Mesendoderm (in vitro differentiated cells): ENCODE measurements around the gene RHOBTB3.

Experiments used
- DNase-seq: peaks from one replicate; pipeline ENCODE4 v3.0.0; 2013
- H2AK5ac ChIP-seq: 2 replicates; pipeline ENCODE4 v1.6.1; 2013; ENCODE audit warnings: low read length, inconsistent platforms
- H2BK120ac ChIP-seq: 2 replicates; pipeline ENCODE4 v1.6.1; 2013; ENCODE audit warnings: low read depth, mild to moderate bottlenecking, low read length, moderate library complexity, mixed read lengths
- H2BK15ac ChIP-seq: replicated peaks from 2 replicates; pipeline ENCODE4 v1.6.1; 2013; ENCODE audit warnings: low read depth, mild to moderate bottlenecking, moderate library complexity
- H2BK5ac ChIP-seq: 2 replicates; pipeline ENCODE4 v1.6.1; 2013; ENCODE audit warnings: low read length, inconsistent platforms
- H3K18ac ChIP-seq: 2 replicates; pipeline ENCODE4 v1.6.1; 2013; ENCODE audit warnings: mild to moderate bottlenecking, low read length, mixed read lengths
- H3K23ac ChIP-seq: one replicate; pipeline ENCODE4 v1.6.1; 2013; ENCODE audit warnings: low read length
- H3K27ac ChIP-seq: 2 replicates; pipeline ENCODE4 v1.5.1; 2013; ENCODE audit warnings: low read depth, mild to moderate bottlenecking, inconsistent platforms, low read length, moderate library complexity
- H3K27me3 ChIP-seq: 2 replicates; pipeline ENCODE4 v1.6.1; 2013; ENCODE audit warnings: low read length, control low read depth, mild to moderate bottlenecking, inconsistent platforms; ENCODE audit not compliant: insufficient read depth, poor library complexity
- H3K36me3 ChIP-seq: 2 replicates; pipeline ENCODE4 v1.6.1; 2013; ENCODE audit warnings: low read length, inconsistent platforms; ENCODE audit not compliant: control insufficient read depth, insufficient read depth
- H3K4ac ChIP-seq: one replicate; pipeline ENCODE4 v1.6.1; 2013; ENCODE audit warnings: low read depth, mild to moderate bottlenecking, low read length, moderate library complexity
- H3K4me1 ChIP-seq: 2 replicates; pipeline ENCODE4 v1.6.1; 2013; ENCODE audit warnings: low read depth, low read length, inconsistent platforms; ENCODE audit not compliant: control insufficient read depth
- H3K4me2 ChIP-seq: 2 replicates; pipeline ENCODE4 v1.6.1; 2013; ENCODE audit warnings: low read length
- H3K4me3 ChIP-seq: 2 replicates; pipeline ENCODE4 v1.5.1; 2013; ENCODE audit warnings: mild to moderate bottlenecking, low read length
- H3K56ac ChIP-seq: one replicate; pipeline ENCODE4 v1.6.1; 2013; ENCODE audit warnings: low read length
- H3K79me1 ChIP-seq: 2 replicates; pipeline ENCODE4 v1.6.1; 2013; ENCODE audit warnings: low read length, inconsistent platforms
- H3K79me2 ChIP-seq: 2 replicates; pipeline ENCODE4 v1.6.1; 2013; ENCODE audit warnings: mild to moderate bottlenecking, low read length; ENCODE audit not compliant: control insufficient read depth, insufficient read depth
- H3K9ac ChIP-seq: 2 replicates; pipeline ENCODE4 v1.6.1; 2013; ENCODE audit warnings: low read length, inconsistent platforms
- H4K5ac ChIP-seq: one replicate; pipeline ENCODE4 v1.6.1; 2013; ENCODE audit warnings: low read length
- H4K8ac ChIP-seq: one replicate; pipeline ENCODE4 v1.6.1; 2013; ENCODE audit warnings: low read depth, mild to moderate bottlenecking, control low read depth, low read length, moderate library complexity
- WGBS: extraction: QIAGEN DNeasy Blood & Tissue Kit; methylation state at CpG from one replicate; pipeline ENCODE4 v1.1.7; 2013; ENCODE audit warnings: low lambda C conversion rate, missing lambda C conversion rate; ENCODE audit not compliant: insufficient coverage; ENCODE audit errors: extremely low coverage; 5-methylcytosine and 5-hydroxymethylcytosine counted together

The RHOBTB3 gene

DNA sequence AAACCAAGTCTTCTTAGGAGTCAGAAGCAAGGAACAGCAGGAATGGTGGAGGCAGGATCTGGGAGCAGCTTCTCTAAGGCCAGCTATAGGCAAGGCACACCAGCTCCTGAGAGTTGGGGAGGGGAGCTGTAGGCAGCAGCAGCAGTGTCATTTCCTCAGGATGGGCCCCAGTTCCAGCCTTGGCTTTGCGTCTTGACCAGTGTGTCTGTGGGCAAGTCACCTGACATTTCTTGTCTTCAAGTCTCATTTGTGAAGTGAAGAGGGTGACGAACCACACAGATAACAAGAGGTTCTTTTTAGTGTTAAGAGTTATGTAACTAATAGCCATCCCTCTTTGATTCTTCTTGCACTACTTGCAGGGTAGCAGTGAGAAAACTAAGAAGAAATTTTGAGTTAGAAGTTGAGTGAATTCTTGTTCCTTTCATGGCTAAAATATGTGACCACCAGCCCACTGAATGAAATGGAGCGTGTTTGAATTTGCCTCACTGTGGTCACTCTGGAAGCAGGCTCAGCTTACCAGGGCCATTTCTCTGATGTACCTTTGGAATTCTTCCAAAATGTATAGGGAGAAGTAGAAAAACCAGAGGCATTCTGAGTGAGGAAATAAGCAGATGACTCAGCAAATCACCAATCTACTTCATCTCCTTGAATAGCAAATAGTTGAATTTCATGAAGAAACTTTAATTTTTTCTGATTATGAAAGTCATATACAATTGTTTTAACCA is 42.4 kb downstream of the RHOBTB3 start:
- peaks cover 14% of the 10 kb centered on the region for H3K36me3 ChIP-seq
- no peak for DNase-seq

GRCh38 chr5:95777441-95777840 is 46.3 kb downstream of the RHOBTB3 start:
- H4K5ac ChIP-seq: no peak overlapping the region
- no peak overlapping the region for H3K4ac ChIP-seq
- H2AK5ac ChIP-seq: no peak overlapping the region
- peaks cover 4% of the 10 kb centered on the region for H3K36me3 ChIP-seq
- no peaks in the 10 kb centered on the region for H3K4me1 ChIP-seq
- 100% methylated on average over 2 of the region's 3 CpGs for WGBS
- H3K9ac ChIP-seq: no peak overlapping the region
- H2BK120ac ChIP-seq: no peak overlapping the region
- H3K4me2 ChIP-seq: no peak overlapping the region
- H3K79me1 ChIP-seq: no peaks in the 10 kb centered on the region
- no peaks in the 10 kb centered on the region for H3K79me2 ChIP-seq
- no peak overlapping the region for H3K18ac ChIP-seq
- no peak overlapping the region for H4K8ac ChIP-seq
- no peaks in the 10 kb centered on the region for H3K27me3 ChIP-seq
- H3K4me3 ChIP-seq: no peak overlapping the region
- no peak overlapping the region for H2BK5ac ChIP-seq
- no peak overlapping the region for H2BK15ac ChIP-seq
- no peak overlapping the region for H3K56ac ChIP-seq
- no peak overlapping the region for H3K23ac ChIP-seq
- DNase-seq: no peak
- no peak overlapping the region for H3K27ac ChIP-seq

More for the DNA sequence above, 42.4 kb downstream of the RHOBTB3 start:
- Histone ChIP-seq H3K4ac (no peak overlapping the region), H3K4me3 (no peak overlapping the region), H3K79me2 (no peaks in the 10 kb centered on the region), H3K9ac (no peak overlapping the region), H3K56ac (no peak overlapping the region), H2BK15ac (no peak overlapping the region), H3K4me2 (no peak overlapping the region), H2AK5ac (no peak overlapping the region), H3K79me1 (no peaks in the 10 kb centered on the region), H2BK5ac (no peak overlapping the region), H4K5ac (no peak overlapping the region), H2BK120ac (no peak overlapping the region), H3K23ac (no peak overlapping the region), H3K18ac (no peak overlapping the region), H3K27me3 (no peaks in the 10 kb centered on the region), H4K8ac (no peak overlapping the region), H3K27ac (no peak overlapping the region), H3K4me1 (no peaks in the 10 kb centered on the region)
- WGBS: no CpG with 5 or more reads among the region's 3 CpGs

DNA sequence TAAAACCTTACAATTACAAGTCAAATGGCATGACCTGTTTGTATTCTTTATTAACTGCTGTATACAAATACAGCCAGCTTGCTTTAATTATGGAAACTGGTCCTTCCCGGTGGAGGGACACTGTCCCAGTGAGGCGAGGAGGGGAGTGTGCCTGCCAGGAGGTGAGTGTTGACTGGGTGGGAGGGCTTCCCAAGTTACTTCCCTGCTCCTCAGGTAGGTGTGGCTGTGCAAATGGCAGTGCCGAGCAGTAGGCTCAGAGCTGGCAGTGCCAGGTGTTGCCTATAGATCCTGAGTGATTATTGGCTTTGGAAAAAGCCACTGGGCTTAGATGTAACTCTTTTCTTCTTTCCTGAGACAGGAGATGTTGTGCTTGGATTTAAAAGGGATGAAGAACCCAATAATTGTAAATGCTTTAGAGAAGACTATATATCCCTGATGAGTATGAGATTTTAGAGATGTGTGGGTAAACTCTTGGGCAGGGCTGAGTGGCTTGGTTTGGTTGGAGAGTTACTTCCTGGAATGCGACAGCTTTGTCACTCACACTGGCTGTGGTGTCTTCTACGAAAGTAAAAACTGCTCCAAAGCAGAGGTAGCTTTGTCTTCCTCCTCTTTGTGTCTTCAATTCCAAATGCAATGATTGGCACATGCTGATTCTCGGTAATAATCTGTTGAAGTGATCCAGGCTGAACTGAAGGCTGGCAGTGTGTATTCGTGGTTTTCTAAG is 47.7 kb downstream of the RHOBTB3 start:
- Histone ChIP-seq H2BK5ac (no peak overlapping the region), H3K79me2 (no peaks in the 10 kb centered on the region), H2AK5ac (no peak overlapping the region), H3K56ac (no peak overlapping the region), H3K27ac (no peak overlapping the region), H3K9ac (no peak overlapping the region), H3K4me3 (no peak overlapping the region), H2BK15ac (no peak overlapping the region), H3K18ac (no peak overlapping the region), H4K8ac (no peak overlapping the region), H3K23ac (no peak overlapping the region), H2BK120ac (no peak overlapping the region), H3K79me1 (no peaks in the 10 kb centered on the region), H3K4me2 (no peak overlapping the region), H3K4me1 (no peaks in the 10 kb centered on the region), H3K36me3 (peaks cover 5% of the 10 kb centered on the region), H3K4ac (no peak overlapping the region), H3K27me3 (no peaks in the 10 kb centered on the region), H4K5ac (no peak overlapping the region)
- DNase-seq: no peak
- no CpG with 5 or more reads among the region's 7 CpGs for WGBS

GRCh38 chr5:95779611-95780010 is 48.5 kb downstream of the RHOBTB3 start:
- Histone ChIP-seq H2BK5ac (no peak overlapping the region), H4K5ac (no peak overlapping the region), H3K56ac (no peak overlapping the region), H2AK5ac (no peak overlapping the region), H3K4ac (no peak overlapping the region), H2BK120ac (no peak overlapping the region), H3K4me1 (no peaks in the 10 kb centered on the region), H3K4me2 (no peak overlapping the region), H3K9ac (no peak overlapping the region), H3K27me3 (no peaks in the 10 kb centered on the region), H2BK15ac (no peak overlapping the region), H3K27ac (no peak overlapping the region), H3K18ac (no peak overlapping the region), H3K23ac (no peak overlapping the region), H3K79me2 (no peaks in the 10 kb centered on the region), H3K36me3 (peaks cover 5% of the 10 kb centered on the region), H3K4me3 (no peak overlapping the region), H3K79me1 (no peaks in the 10 kb centered on the region), H4K8ac (no peak overlapping the region)
- no peak for DNase-seq
- no CpG with 5 or more reads among the region's 2 CpGs for WGBS

GRCh38 chr5:95780597-95780996 is 49.5 kb downstream of the RHOBTB3 start:
- H3K9ac ChIP-seq: no peak overlapping the region
- no peak overlapping the region for H2BK15ac ChIP-seq
- no peak overlapping the region for H2BK120ac ChIP-seq
- no peak overlapping the region for H3K56ac ChIP-seq
- no peaks in the 10 kb centered on the region for H3K27me3 ChIP-seq
- H4K8ac ChIP-seq: no peak overlapping the region
- H3K4me2 ChIP-seq: no peak overlapping the region
- no peak overlapping the region for H3K4ac ChIP-seq
- no peak overlapping the region for H3K4me3 ChIP-seq
- no peaks in the 10 kb centered on the region for H3K79me1 ChIP-seq
- no peak overlapping the region for H3K23ac ChIP-seq
- H3K36me3 ChIP-seq: peaks cover 7% of the 10 kb centered on the region
- H3K4me1 ChIP-seq: no peaks in the 10 kb centered on the region
- WGBS: no CpG with 5 or more reads among the region's 7 CpGs
- DNase-seq: no peak
- H3K79me2 ChIP-seq: no peaks in the 10 kb centered on the region
- H4K5ac ChIP-seq: no peak overlapping the region
- H3K27ac ChIP-seq: no peak overlapping the region
- no peak overlapping the region for H2AK5ac ChIP-seq
- H2BK5ac ChIP-seq: no peak overlapping the region
- no peak overlapping the region for H3K18ac ChIP-seq
